H1 (cell line): ENCODE results near the gene CRTC2. TPM values are rescaled to one million over a fixed set of nuclear protein-coding genes. Genes with fewer than 3 reads are reported as not detected.

Experiments used
- CHD2 ChIP-seq: IDR thresholded peaks from 2 replicates; pipeline ENCODE4 v1.6.1; 2012; ENCODE audit warnings: low read length, improper control_type of control experiment
- KDM5A ChIP-seq: fragments of 200-600 bp; IDR thresholded peaks from 2 replicates; pipeline ENCODE4 v1.7.1; 2012; ENCODE audit warnings: mild to moderate bottlenecking, low read length, inconsistent platforms, mixed read lengths
- PHF8 ChIP-seq: fragments of 200-600 bp; sonication (generic); conservative IDR thresholded peaks from 2 replicates; pipeline ENCODE4 v1.7.1; 2012; ENCODE audit warnings: low read depth, mild to moderate bottlenecking, inconsistent platforms, low read length, moderate library complexity
- POLR2A ChIP-seq, 2 experiments: IDR thresholded peaks; 1 replicate in 1 of 2; 2 replicates in 1 of 2; pipeline ENCODE4 v1.6.1; 2011; ENCODE audit warnings: low read depth in 2 of 2, low read length in 2 of 2, mild to moderate bottlenecking in 2 of 2; ENCODE audit errors: control extremely low read depth in 1 of 2
- POLR2AphosphoS5 ChIP-seq: IDR thresholded peaks from 2 replicates; pipeline ENCODE4 v1.6.1; 2011; ENCODE audit warnings: low read depth, low read length
- RXRA ChIP-seq: IDR thresholded peaks from 2 replicates; pipeline ENCODE4 v1.6.1; 2011; ENCODE audit warnings: low read depth, mild to moderate bottlenecking, low read length, moderate library complexity; ENCODE audit not compliant: insufficient read depth
- ZNF274 ChIP-seq: IDR thresholded peaks from 2 replicates; pipeline ENCODE4 v1.7.0; 2012; ENCODE audit warnings: low read length, borderline replicate concordance; ENCODE audit errors: extremely low read depth
- polyA plus RNA-seq, 7 experiments: library from polyadenylated mRNA; depleted of rRNA in 3 of 7; stranded (reverse) in 5 of 7; unstranded in 2 of 7; fragments of >200 nt in 5 of 7; fragments of 200-250 nt in 2 of 7; gene quantifications; 1 replicate in 5 of 7; 2 replicates in 1 of 7; 4 replicates in 1 of 7; pipeline versions ENCODE4 v1.2.1 to v1.2.3, GENCODE V29; 2011 to 2013; ENCODE audit warnings: missing spikeins in 2 of 7, mixed read lengths in 2 of 7
- total RNA-seq: library from RNA; stranded (reverse); fragmentation: NEBNext Ultra II Directional; extraction: Animal tissue kit (Norgen Biotek cat#: 25700); gene quantifications from 2 replicates; pipeline ENCODE4 v1.2.1, GENCODE V29; 2021

Gene CRTC2
- total and polyA plus RNA-seq, 2 of the 8 experiments (the other 6 are each of a cell fraction or from before 2014, with no cell fraction given) = 28.6 to 34.3 TPM

DNA sequence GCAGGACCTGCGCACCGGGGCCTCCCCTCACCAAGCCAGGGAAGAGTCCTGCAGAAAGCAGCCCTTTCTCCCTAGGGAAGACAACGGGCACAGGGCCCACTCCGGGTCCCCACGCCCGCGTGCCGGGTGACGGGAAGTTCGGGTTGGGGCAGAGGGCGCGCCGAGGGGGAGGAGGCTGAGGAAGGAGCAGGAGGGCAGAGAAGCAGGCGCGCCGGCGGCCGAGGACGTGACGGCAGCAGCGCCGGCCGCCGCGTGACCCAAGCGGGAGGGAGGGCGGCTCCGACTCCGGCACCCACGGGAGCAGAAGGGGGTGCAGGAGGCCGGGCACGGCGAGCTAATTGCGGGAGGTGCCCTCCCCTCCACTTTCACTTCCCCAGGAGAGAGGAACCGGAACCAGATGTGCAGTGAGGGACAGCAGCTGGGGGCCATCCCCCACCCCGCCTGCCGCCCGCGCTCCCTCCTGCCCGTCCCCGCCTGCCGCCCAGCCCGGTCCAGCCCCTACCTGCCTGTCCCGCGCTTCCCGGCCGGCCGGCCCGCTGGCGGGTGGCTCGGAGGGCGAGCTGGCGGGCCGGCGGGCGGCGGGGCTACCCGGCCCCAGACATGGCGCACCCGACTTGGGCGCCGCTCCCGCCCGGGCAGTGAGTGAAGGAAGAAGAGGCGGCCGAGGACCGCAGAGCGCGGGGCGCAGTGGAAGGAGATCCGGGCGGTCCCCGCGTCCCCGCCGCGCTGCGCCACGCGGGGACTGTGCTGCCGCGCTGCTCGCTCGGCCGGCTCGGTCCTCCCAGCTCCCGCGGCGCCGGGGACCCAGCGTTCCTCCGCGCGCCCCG is 12.4 kb downstream of the CRTC2 start (continued):
- no peak for TF ChIP-seq ZNF274
- TF ChIP-seq POLR2AphosphoS5 = no peak
- peak in 1 of 2 experiments; percentile 63; a peak in 2 of 3 replicates for TF ChIP-seq POLR2A (IDR thresholded peaks at IDR 0.05; ENCODE audit: control extremely low read depth in 1 of 2, low read depth in 2 of 2, low read length in 2 of 2)
- peak; percentile 76 for TF ChIP-seq PHF8
- no peak for TF ChIP-seq KDM5A
- TF ChIP-seq CHD2 = no peak
- TF ChIP-seq RXRA = no peak
